SH-SY5Y (cell line): ENCODE results near the gene PRPF38A.

Experiments
- GATA2 ChIP-seq: IDR thresholded peaks from 2 replicates; pipeline ENCODE4 v1.6.1; 2011; ENCODE audit warnings: mild to moderate bottlenecking, low read depth, low read length
- GATA3 ChIP-seq: IDR thresholded peaks from 2 replicates; pipeline ENCODE4 v1.6.1; 2011; ENCODE audit warnings: low read depth, mild to moderate bottlenecking, low read length, moderate library complexity

PRPF38A gene

GRCh38 chr1:52367272-52367671, 37.1 kb upstream of the PRPF38A start:
- TF ChIP-seq GATA2 = no peak

- TF ChIP-seq GATA2 (no peak), GATA3 (no peak)
Measured at GRCh38 chr1:52368383-52369172, 35.8 kb upstream of the PRPF38A start.

GRCh38 chr1:52385376-52385775, 19.0 kb upstream of the PRPF38A start:
- TF ChIP-seq GATA2 = no peak
- TF ChIP-seq GATA3 = no peak

- no peak for TF ChIP-seq GATA3
Measured at GRCh38 chr1:52386458-52386857, 17.9 kb upstream of the PRPF38A start.

GRCh38 chr1:52393174-52393573, 11.2 kb upstream of the PRPF38A start:
- no peak for TF ChIP-seq GATA3
- no peak for TF ChIP-seq GATA2

DNA sequence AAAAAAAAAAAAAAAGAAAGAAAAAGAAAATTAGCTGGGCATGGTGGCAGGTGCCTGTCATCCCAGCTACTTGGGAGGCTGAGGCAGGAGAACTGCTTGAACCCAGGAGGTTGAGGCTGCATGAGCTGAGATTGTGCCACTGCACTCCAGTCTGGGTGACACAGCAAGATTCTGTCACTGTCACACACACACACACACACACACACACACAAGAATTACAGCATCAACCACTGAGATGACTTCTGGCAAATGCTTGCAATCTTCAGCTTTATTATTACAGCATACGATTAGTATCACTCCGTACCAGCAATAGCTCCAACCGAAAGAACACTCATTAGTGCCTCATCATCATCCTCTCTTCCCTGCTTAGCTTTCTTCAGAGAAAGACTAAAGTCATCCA, 4.8 kb upstream of the PRPF38A start:
- TF ChIP-seq GATA3 = no peak
- TF ChIP-seq GATA2 = no peak

- no peak for TF ChIP-seq GATA2
- TF ChIP-seq GATA3 = no peak
Measured at GRCh38 chr1:52400131-52400530, 4.3 kb upstream of the PRPF38A start.

GRCh38 chr1:52402860-52403240, 1.6 kb upstream of the PRPF38A start:
- TF ChIP-seq GATA2 (no peak), GATA3 (no peak)

GRCh38 chr1:52403566-52404115, 761 bp upstream of the PRPF38A start:
- TF ChIP-seq GATA3 (no peak), GATA2 (no peak)

DNA sequence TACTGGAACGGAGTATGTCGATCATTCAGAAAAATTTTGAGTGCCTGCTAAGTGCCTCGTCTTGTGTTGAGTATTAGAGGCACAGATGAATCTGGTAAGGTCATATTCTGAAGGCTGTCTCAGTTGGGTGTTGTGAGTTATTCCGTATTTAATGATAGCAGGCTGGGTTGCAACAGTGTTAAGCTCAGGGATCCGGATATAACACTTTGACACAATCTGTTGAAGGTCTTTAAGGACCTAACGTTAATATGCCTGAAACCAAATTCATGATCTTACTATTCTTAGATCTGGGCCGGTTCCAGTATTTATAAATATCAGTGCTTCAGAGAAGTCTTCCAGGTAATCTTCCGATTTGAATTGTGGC, 555 bp downstream of the PRPF38A start:
- TF ChIP-seq GATA3 (no peak), GATA2 (no peak)

DNA sequence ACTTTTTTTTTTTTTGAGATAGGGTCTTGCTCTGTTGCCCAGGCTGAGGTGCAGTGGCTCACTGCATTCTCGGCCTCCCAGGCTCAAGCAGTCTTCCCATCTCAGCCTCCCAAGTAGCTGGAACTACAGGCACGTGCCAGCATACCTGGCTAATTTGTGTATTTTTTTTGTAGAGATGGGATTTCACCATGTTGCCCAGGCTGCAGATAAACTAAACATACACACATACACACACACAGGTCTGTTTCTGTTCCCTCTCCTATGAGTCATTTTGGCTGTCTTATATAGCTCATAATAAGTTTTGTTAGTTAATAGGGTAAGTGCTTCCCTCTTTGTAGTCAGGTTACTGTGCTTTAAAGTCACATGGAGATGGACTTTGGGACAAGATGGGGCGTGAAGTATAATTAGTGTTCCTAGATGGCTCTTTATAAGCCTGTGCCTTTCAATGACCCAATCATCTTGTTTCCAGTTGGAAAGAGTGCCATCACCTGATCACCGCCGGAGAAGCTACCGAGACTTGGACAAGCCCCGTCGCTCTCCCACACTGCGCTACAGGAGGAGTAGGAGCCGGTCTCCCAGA, 9.1 kb downstream of the PRPF38A start:
- no peak for TF ChIP-seq GATA2
- TF ChIP-seq GATA3 = no peak

DNA sequence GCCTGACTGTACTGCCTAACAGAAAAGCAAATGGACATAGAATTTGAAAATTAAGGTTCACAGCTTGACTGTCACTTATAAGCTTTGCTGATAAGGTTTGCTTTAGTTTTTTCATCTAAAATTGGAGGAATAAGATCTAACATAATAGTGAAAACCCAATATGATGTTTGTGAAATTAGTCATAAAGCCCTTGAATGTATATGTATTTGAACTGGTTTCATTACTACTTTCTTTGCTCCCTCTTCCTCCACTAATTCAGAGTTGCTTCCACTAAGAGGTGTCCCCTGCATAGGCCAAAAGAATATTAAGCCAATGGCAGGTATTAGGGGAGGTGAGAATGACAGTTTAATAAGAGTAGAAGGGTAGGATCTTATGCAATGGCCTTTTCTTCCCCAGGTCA, 10.5 kb downstream of the PRPF38A start:
- TF ChIP-seq GATA2 = no peak
- TF ChIP-seq GATA3 = no peak

GRCh38 chr1:52416811-52417210, 12.4 kb downstream of the PRPF38A start:
- TF ChIP-seq GATA3 (no peak), GATA2 (no peak)

- TF ChIP-seq GATA3 (no peak), GATA2 (no peak)
Measured at GRCh38 chr1:52420713-52421112, 16.3 kb downstream of the PRPF38A start.

DNA sequence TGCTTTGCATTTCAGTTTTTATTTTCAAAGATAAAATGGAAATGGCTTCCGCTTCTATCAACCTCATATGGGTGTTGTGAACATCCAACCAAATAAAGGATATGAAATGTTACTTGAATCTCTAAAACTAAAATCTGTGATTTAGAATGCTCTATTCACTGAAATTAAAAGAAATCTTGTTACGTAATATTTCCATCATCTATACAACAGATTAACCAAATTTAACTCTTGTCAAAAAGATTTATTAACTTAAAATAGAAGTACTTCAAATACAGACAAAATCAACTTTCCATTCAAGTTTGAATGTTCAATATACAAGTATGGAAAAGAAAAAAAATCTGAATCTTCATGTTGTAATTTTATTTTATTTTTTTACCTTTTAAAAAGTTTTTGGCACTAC, 18.7 kb downstream of the PRPF38A start:
- TF ChIP-seq GATA2 = no peak
- no peak for TF ChIP-seq GATA3

DNA sequence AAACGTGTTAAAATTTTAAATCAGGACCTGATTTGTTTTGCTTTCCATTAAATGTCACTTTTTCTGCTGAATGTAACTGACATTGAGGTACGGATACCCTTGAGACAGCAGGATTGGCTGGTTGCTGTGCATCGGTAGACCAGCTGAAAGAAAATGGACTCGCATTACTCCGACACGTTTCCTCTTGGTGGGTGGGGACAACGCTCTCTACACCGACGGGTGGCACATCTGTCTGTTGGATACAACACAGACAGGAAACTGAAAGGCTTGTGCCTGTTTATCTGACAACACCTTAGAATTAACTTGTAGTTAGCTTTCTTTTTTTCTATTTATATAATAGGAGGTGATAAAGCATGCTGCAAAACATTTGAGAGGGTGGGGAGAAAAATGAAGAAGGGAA, 19.4 kb downstream of the PRPF38A start:
- TF ChIP-seq GATA3 = no peak
- no peak for TF ChIP-seq GATA2
